Ishikawa (cell line): ENCODE measurements around the gene ANKRD27.

ENCODE experiments used
- CEBPB ChIP-seq: IDR thresholded peaks from 2 replicates; pipeline ENCODE4 v1.6.1; 2012
- EGR1 ChIP-seq: IDR thresholded peaks from 2 replicates; pipeline ENCODE4 v1.6.1; 2012
- EP300 ChIP-seq: IDR thresholded peaks from 2 replicates; pipeline ENCODE4 v1.6.1; 2012; ENCODE audit warnings: borderline replicate concordance
- MAX ChIP-seq: IDR thresholded peaks from 2 replicates; pipeline ENCODE4 v1.6.1; 2012
- NFIC ChIP-seq: IDR thresholded peaks from 2 replicates; pipeline ENCODE4 v1.6.1; 2012
- RAD21 ChIP-seq: IDR thresholded peaks from 2 replicates; pipeline ENCODE4 v1.6.1; 2012; ENCODE audit warnings: low read depth
- TAF1 ChIP-seq: IDR thresholded peaks from 2 replicates; pipeline ENCODE4 v1.6.1; 2012; ENCODE audit warnings: low read depth, mild to moderate bottlenecking
- TEAD4 ChIP-seq: IDR thresholded peaks from 2 replicates; pipeline ENCODE4 v1.6.1; 2012
- USF1 ChIP-seq: IDR thresholded peaks from 2 replicates; pipeline ENCODE4 v1.6.1; 2012
- YY1 ChIP-seq: IDR thresholded peaks from 2 replicates; pipeline ENCODE4 v1.6.1; 2012; ENCODE audit warnings: low read depth
- ZBTB7A ChIP-seq: IDR thresholded peaks from 2 replicates; pipeline ENCODE4 v1.6.1; 2012; ENCODE audit warnings: low read depth
- TF ChIP-seq, protein P1 (sequence below): IDR thresholded peaks from 2 replicates; pipeline ENCODE4 v1.6.1; 2012; ENCODE audit warnings: low read depth, mild to moderate bottlenecking

GRCh38 chr19:32676895-32677359 lies 1.9 kb upstream of the ANKRD27 start:
- TF ChIP-seq YY1 (no peak), NFIC (no peak), ZBTB7A (no peak), CEBPB (no peak), MAX (no peak), EGR1 (no peak), TEAD4 (no peak), EP300 (no peak), USF1 (no peak), TAF1 (no peak), RAD21 (no peak)
- TF ChIP-seq, protein P1, sequence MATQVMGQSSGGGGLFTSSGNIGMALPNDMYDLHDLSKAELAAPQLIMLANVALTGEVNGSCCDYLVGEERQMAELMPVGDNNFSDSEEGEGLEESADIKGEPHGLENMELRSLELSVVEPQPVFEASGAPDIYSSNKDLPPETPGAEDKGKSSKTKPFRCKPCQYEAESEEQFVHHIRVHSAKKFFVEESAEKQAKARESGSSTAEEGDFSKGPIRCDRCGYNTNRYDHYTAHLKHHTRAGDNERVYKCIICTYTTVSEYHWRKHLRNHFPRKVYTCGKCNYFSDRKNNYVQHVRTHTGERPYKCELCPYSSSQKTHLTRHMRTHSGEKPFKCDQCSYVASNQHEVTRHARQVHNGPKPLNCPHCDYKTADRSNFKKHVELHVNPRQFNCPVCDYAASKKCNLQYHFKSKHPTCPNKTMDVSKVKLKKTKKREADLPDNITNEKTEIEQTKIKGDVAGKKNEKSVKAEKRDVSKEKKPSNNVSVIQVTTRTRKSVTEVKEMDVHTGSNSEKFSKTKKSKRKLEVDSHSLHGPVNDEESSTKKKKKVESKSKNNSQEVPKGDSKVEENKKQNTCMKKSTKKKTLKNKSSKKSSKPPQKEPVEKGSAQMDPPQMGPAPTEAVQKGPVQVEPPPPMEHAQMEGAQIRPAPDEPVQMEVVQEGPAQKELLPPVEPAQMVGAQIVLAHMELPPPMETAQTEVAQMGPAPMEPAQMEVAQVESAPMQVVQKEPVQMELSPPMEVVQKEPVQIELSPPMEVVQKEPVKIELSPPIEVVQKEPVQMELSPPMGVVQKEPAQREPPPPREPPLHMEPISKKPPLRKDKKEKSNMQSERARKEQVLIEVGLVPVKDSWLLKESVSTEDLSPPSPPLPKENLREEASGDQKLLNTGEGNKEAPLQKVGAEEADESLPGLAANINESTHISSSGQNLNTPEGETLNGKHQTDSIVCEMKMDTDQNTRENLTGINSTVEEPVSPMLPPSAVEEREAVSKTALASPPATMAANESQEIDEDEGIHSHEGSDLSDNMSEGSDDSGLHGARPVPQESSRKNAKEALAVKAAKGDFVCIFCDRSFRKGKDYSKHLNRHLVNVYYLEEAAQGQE = no peak
